SIG-M5 treated with dmso at 0.1 percent for 504 hours (cell line): ENCODE data around the gene IGF1R.
"Not testable (repeated sequence)": the region's sequence is repeated elsewhere in the genome, so short reads cannot be mapped to it uniquely, and the experiment has no call there.

ENCODE experiments used
- DNase-seq: peaks from one replicate; lab custom pipeline; 2025; ENCODE audit not compliant: unreplicated experiment; lab: John Stamatoyannopoulos, UW

The IGF1R gene

DNA sequence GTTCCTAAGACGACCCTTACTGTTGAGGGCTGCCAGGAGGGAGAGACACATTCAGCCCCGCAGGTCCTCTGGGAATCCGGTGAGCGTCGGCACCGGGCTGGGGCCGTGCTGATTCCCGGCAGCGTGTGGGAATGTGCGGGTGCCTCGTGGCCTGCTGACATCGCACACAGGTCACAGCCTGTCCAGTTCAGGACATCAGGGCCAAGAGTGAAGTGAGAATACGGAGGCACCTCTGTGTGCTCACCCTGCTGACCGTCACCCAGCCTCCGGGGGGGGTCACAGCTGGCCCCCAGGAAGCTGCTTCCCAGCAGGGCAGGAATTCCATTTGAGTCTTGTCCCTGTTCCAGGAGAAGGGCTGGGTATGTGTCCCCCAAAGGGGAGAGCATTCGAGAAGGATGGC, 305.6 kb downstream of the IGF1R start:
- DNase-seq, result no peak

DNA sequence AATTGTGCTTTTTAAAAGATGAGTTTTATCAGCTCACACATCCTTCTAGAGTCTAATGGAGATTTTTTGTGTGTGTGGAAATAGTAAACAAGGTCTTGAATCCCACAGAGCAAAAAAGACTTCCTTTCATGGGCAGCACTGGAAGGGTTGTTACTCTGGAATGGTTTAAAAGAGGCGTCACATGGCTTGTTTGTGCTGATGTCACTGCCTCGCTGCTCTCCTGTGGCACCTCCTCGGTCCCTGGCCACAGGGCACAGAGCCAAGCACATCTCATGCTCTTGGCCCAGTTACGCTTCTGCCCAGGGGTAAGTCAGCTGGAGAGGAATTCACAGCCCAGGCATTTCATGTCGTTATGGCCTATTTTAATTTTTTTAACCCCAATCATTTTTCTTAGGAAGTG, 306.1 kb downstream of the IGF1R start:
- DNase-seq, result no peak

GRCh38 chr15:98955331-98955730, 307.0 kb downstream of the IGF1R start:
- no peak for DNase-seq

- no peak for DNase-seq
Observed at GRCh38 chr15:98955961-98956723, 307.8 kb downstream of the IGF1R start.

- no peak for DNase-seq
Observed at GRCh38 chr15:98956796-98957553, 308.6 kb downstream of the IGF1R start.

DNA sequence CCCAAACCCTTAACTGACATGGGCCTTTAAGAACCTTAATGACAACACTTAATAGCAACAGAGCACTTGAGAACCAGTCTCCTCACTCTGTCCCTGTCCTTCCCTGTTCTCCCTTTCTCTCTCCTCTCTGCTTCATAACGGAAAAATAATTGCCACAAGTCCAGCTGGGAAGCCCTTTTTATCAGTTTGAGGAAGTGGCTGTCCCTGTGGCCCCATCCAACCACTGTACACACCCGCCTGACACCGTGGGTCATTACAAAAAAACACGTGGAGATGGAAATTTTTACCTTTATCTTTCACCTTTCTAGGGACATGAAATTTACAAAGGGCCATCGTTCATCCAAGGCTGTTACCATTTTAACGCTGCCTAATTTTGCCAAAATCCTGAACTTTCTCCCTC, 309.3 kb downstream of the IGF1R start:
- DNase-seq, result no peak

GRCh38 chr15:98958076-98958475, 309.7 kb downstream of the IGF1R start:
- DNase-seq, result no peak

GRCh38 chr15:98958918-98959639, 310.7 kb downstream of the IGF1R start:
- DNase-seq, result no peak

GRCh38 chr15:98959640-98960007, 311.3 kb downstream of the IGF1R start:
- DNase-seq, result no peak

DNA sequence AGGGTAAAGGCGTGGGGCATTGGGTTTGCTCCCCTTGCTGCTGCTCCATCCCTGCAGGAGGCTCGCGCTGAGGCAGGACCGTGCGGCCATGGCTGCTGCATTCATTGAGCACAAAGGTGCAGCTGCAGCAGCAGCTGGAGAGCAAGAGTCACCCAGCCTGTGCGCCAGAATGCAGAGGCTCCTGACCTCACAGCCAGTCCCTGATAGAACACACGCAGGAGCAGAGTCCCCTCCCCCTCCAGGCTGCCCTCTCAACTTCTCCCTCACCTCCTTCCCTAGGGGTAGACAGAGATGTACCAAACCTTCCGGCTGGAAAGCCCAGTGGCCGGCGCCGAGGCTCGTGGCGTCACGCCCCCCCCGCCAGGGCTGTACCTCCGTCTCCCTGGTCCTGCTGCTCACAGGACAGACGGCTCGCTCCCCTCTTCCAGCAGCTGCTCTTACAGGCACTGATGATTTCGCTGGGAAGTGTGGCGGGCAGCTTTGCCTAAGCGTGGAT, 312.3 kb downstream of the IGF1R start:
- DNase-seq, result no peak

- no peak for DNase-seq
Observed at GRCh38 chr15:98963444-98963843, 315.1 kb downstream of the IGF1R start.

DNA sequence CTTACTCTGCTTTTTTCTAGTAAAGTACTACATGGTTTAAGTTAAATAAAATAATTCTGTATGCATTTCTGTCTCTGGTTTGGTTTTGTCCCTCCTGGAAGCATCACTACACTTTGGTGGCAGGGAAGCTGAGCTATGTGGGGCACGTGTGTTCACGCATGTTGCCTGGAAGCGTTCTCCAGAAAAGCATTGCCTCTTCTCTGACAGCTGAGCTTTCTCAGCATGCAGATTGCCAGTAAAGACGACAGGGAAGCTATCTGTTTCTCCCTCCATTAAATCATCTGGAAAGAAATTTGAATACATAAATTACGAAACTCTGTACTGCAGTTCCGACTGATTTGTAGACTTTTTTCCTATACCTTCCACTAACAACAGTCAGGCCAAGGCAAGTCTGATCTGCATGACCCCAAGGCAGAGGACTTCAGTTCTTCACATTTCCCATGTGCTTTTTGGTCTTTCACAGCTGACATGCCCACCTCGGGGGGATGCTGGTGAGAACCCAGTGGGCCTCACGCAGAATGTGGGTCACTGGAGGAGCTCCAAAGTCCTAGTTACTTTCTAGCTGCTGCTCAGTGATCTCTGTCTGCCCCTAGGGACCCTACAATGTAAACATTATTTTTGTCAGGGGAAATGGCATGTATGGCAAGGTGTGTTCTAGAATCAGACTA, 316.3 kb downstream of the IGF1R start:
- DNase-seq, result no peak

GRCh38 chr15:98965134-98965491, 316.8 kb downstream of the IGF1R start:
- DNase-seq, result not testable (repeated sequence)

DNA sequence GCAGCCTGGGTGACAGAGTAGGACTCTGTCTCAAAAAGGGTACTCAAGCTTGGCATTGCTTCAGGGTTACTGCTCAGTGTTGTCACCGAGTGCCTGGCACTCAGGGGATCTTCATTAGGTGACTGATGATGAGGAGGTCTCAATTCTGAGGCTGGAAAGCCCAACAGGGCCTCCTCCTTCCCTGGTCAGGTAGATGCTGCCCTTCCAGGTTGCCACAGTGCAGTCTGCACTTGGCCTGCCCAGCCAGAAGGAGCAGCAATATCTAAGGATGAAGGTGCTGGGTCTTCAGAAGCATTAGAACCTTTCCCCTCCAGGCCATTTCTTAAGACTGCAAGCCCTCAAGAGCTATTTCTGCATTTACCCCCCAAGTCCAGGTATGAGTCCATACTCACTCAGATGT, 317.3 kb downstream of the IGF1R start:
- no peak for DNase-seq

- no peak for DNase-seq
Observed at GRCh38 chr15:98966091-98966787, 317.9 kb downstream of the IGF1R start.

DNA sequence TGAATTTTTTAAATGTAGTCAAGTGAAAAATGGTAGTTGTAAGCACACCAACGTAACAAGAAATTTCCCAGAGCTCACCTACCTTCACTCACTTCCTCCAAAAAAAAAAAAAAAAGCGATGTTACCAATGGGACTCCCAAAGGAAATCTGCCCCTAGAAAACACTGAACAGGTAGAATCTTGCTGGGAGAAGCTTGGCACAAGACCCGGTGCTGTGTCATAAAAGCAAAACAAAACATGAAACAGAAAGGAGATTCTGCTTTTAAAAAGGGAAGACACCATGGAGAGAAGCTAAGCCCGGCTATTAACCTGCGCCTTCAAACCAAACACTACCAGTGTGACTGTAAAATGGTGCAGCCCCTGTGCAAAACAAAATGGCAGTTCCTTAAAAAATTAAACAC, 318.8 kb downstream of the IGF1R start:
- no peak for DNase-seq

GRCh38 chr15:98967916-98968315, 319.6 kb downstream of the IGF1R start:
- DNase-seq, result no peak

- no peak for DNase-seq
Observed at GRCh38 chr15:98968576-98968975, 320.2 kb downstream of the IGF1R start.

- no peak for DNase-seq
Observed at GRCh38 chr15:98969126-98969735, 320.9 kb downstream of the IGF1R start.

DNA sequence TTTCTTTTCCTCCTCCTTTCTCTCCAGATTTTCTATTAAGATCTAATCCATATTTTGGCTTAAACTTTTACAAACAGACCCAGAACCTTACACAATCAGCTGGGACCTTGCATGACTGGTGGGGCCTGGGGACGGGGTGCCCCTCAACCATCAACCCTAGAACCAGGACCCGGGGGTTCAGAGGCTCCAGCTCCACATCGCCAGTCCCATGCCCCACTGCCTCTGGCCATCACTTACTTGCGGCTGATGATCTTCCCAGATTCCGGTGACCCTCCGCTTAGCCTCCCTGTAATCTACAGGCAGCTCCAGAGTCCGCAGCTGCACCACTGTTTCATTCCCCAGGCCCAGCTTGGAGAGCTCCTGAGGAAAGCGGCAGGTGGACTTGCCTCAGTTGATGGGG, 322.5 kb downstream of the IGF1R start:
- DNase-seq, result no peak
